Thymus (tissue), 11 donors: ENCODE measurements around the gene RNF220. TPM values are rescaled to one million over a fixed set of nuclear protein-coding genes. Genes with fewer than 3 reads are reported as not detected.
A peak's percentile ranks its signal among the peaks of the same experiment; 100 is the strongest.

ENCODE experiments used
- DNase-seq, 9 donors: peaks; one replicate each; pipeline ENCODE4 v3.0.0-alpha.2; 2013; ENCODE audit warnings: low spot score in 9 of 9, low read depth in 6 of 9, missing footprints in 1 of 9
- H3K27ac ChIP-seq, 2 donors: one replicate each; pipeline ENCODE4 v1.5.1; 2013; ENCODE audit warnings: control low read depth in 1 of 2, low read depth in 1 of 2, low read length in 1 of 2, mild to moderate bottlenecking in 1 of 2, moderate library complexity in 1 of 2
- H3K27me3 ChIP-seq, 2 donors: one replicate each; pipeline ENCODE4 v1.5.1; 2013; ENCODE audit warnings: low read length in 1 of 2; ENCODE audit not compliant: control insufficient read depth in 2 of 2, insufficient read depth in 1 of 2
- H3K36me3 ChIP-seq, 2 donors: one replicate each; pipeline ENCODE4 v1.5.1; 2013; ENCODE audit warnings: low read length in 1 of 2, mild to moderate bottlenecking in 1 of 2, moderate library complexity in 1 of 2; ENCODE audit not compliant: control insufficient read depth in 2 of 2, insufficient read depth in 2 of 2
- H3K4me1 ChIP-seq, 2 donors: one replicate each; pipeline ENCODE4 v1.5.1; 2013; ENCODE audit warnings: low read length in 2 of 2; ENCODE audit not compliant: control insufficient read depth in 2 of 2, insufficient read depth in 2 of 2
- H3K4me3 ChIP-seq, 2 donors: one replicate each; pipeline ENCODE4 v1.5.1; 2013; ENCODE audit warnings: low read length in 2 of 2, control low read depth in 1 of 2, mild to moderate bottlenecking in 1 of 2
- H3K9me3 ChIP-seq, 2 donors: one replicate each; pipeline ENCODE4 v1.5.1; 2013; ENCODE audit warnings: low read length in 1 of 2, mild to moderate bottlenecking in 1 of 2; ENCODE audit not compliant: control insufficient read depth in 2 of 2, insufficient read depth in 1 of 2
- WGBS: extraction: QIAGEN DNeasy Blood & Tissue Kit; methylation state at CpG from one replicate; pipeline ENCODE4 v1.1.7; 2013; 5-methylcytosine and 5-hydroxymethylcytosine counted together
- polyA plus RNA-seq: library from polyadenylated mRNA; stranded (reverse); fragments of 200-250 nt; gene quantifications from one replicate; pipeline ENCODE4 v1.2.3, GENCODE V29; 2013
- total RNA-seq: library from RNA; stranded (reverse); fragments of 120-200 nt; gene quantifications from one replicate; pipeline ENCODE4 v1.2.4, GENCODE V29; 2013
- donor health status: healthy.

RNF220 gene
- total and polyA plus RNA-seq, 2 donors: 66.3 to 70.0 TPM

GRCh38 chr1:44507490-44508396, 102.7 kb downstream of the RNF220 start:
- DNase-seq: no peak
- H3K27ac ChIP-seq: no peak overlapping the region

DNA sequence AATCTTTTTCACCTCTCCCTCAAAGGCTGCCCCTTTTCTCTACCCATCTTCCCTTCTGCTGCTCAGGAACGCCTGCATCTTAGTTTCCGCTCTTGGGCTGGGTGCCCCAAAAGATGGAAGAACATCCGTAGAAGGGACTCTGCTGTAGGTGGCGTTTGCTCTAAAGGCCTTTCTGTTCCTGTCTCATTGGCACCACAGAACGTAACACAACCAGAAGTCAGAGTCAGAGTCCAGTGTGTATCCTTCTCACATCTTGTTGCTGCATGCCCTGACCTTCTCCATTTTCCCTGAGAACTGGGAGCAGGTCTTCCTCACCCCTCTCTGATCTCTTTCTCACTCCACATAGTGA, 103.3 kb downstream of the RNF220 start:
- H3K27ac ChIP-seq: no peak overlapping the region

More at GRCh38 chr1:44507490-44508396, 102.7 kb downstream of the RNF220 start:
- Histone ChIP-seq H3K36me3 (no peaks in the 10 kb centered on the region), H3K27me3 (no peaks in the 10 kb centered on the region), H3K4me3 (no peak overlapping the region), H3K9me3 (no peaks in the 10 kb centered on the region), H3K4me1 (peaks cover 0 to 4% of the 10 kb centered on the region in 2 donors)
- 96% methylated on average over 26 of the region's 26 CpGs for WGBS

GRCh38 chr1:44511363-44511762, 106.3 kb downstream of the RNF220 start:
- no peaks in the 10 kb centered on the region for H3K36me3 ChIP-seq
- no peak for DNase-seq
- no peak overlapping the region for H3K4me3 ChIP-seq
- peaks cover 0 to 4% of the 10 kb centered on the region in 2 donors for H3K4me1 ChIP-seq
- WGBS: 82% methylated on average over 3 of the region's 3 CpGs
- H3K9me3 ChIP-seq: no peaks in the 10 kb centered on the region
- no peak overlapping the region for H3K27ac ChIP-seq
- H3K27me3 ChIP-seq: no peaks in the 10 kb centered on the region

More for the DNA sequence above, 103.3 kb downstream of the RNF220 start:
- 96% methylated on average over 5 of the region's 5 CpGs for WGBS
- H3K36me3 ChIP-seq: no peaks in the 10 kb centered on the region
- no peak for DNase-seq
- no peaks in the 10 kb centered on the region for H3K27me3 ChIP-seq
- no peaks in the 10 kb centered on the region for H3K9me3 ChIP-seq
- H3K4me3 ChIP-seq: no peak overlapping the region
- peaks cover 0 to 4% of the 10 kb centered on the region in 2 donors for H3K4me1 ChIP-seq

- 53% methylated on average over 7 of the region's 7 CpGs for WGBS
- Histone ChIP-seq H3K27me3 (no peaks in the 10 kb centered on the region), H3K27ac (no peak overlapping the region), H3K4me3 (no peak overlapping the region), H3K4me1 (peaks cover 0 to 4% of the 10 kb centered on the region in 2 donors), H3K36me3 (no peaks in the 10 kb centered on the region), H3K9me3 (no peaks in the 10 kb centered on the region)
- peak in 4 of 9 donors; percentile 2 to 43 (median 6) for DNase-seq
These were observed 106.7 kb downstream of the RNF220 start for GRCh38 chr1:44511769-44512168.

- Histone ChIP-seq H3K4me1 (peaks cover 0 to 4% of the 10 kb centered on the region in 2 donors), H3K27ac (no peak overlapping the region), H3K27me3 (no peaks in the 10 kb centered on the region), H3K36me3 (no peaks in the 10 kb centered on the region), H3K4me3 (no peak overlapping the region), H3K9me3 (no peaks in the 10 kb centered on the region)
- DNase-seq: no peak
- WGBS: 97% methylated on average over 13 of the region's 13 CpGs
These were observed 107.3 kb downstream of the RNF220 start for GRCh38 chr1:44512313-44512885.

- 95% methylated on average over 5 of the region's 5 CpGs for WGBS
- Histone ChIP-seq H3K27ac (no peak overlapping the region), H3K27me3 (no peaks in the 10 kb centered on the region), H3K4me1 (peaks cover 0 to 4% of the 10 kb centered on the region in 2 donors), H3K36me3 (no peaks in the 10 kb centered on the region), H3K4me3 (no peak overlapping the region), H3K9me3 (no peaks in the 10 kb centered on the region)
- DNase-seq: no peak
These were observed 108.1 kb downstream of the RNF220 start for GRCh38 chr1:44513111-44513510.

GRCh38 chr1:44514673-44515072, 109.6 kb downstream of the RNF220 start:
- 87% methylated on average over 2 of the region's 2 CpGs for WGBS
- no peak for DNase-seq
- H3K9me3 ChIP-seq: no peaks in the 10 kb centered on the region

GRCh38 chr1:44515416-44515815, 110.4 kb downstream of the RNF220 start:
- 100% methylated on average over 1 of the region's 1 CpG for WGBS

More at GRCh38 chr1:44514673-44515072, 109.6 kb downstream of the RNF220 start:
- H3K4me3 ChIP-seq: no peak overlapping the region
- no peak overlapping the region for H3K27ac ChIP-seq
- H3K27me3 ChIP-seq: no peaks in the 10 kb centered on the region
- peaks cover 0 to 7% of the 10 kb centered on the region in 2 donors for H3K4me1 ChIP-seq
- no peaks in the 10 kb centered on the region for H3K36me3 ChIP-seq

DNA sequence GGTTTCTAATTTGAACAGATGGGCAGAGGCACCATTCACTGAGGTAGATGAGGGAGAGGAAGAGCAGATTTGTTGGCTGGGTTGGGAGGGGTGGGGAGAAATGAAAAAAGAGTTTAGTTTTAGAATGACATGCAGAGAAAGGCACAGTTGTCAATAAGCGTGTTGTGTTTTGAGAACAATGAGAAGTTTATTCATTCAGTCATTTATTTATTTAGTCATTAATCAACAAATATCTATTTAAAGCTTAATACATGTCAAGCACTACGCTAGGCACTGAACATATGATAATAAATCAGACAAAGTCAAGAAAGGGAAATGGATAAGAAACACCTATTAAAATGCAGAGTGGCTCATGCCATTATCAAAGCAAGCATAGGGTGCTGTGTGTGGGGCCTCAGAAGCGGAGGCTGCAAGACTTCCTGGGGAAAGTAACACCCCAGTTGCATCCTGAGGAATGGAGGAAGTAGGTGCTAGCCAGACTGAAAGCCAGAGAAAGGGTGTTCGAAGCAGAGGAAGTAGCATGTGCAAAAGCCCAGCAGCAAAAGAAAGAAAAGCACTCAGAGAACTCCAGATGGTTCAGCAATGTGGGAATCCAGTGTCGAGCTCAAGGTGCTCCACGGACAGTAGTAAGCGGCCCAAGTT, 114.1 kb downstream of the RNF220 start:
- H3K27me3 ChIP-seq: no peaks in the 10 kb centered on the region
- WGBS: 65% methylated on average over 7 of the region's 7 CpGs

More at GRCh38 chr1:44515416-44515815, 110.4 kb downstream of the RNF220 start:
- DNase-seq: no peak
- Histone ChIP-seq H3K9me3 (no peaks in the 10 kb centered on the region), H3K4me3 (no peak overlapping the region), H3K4me1 (peaks cover 0 to 7% of the 10 kb centered on the region in 2 donors), H3K27me3 (no peaks in the 10 kb centered on the region), H3K27ac (no peak overlapping the region), H3K36me3 (no peaks in the 10 kb centered on the region)

More for the DNA sequence above, 114.1 kb downstream of the RNF220 start:
- Histone ChIP-seq H3K4me3 (no peak overlapping the region), H3K27ac (no peak overlapping the region), H3K9me3 (no peaks in the 10 kb centered on the region), H3K36me3 (no peaks in the 10 kb centered on the region), H3K4me1 (peaks cover 0 to 3% of the 10 kb centered on the region in 2 donors)
- DNase-seq: peak in 3 of 9 donors; percentile 4 to 25 (median 8)
